ENCODE results near the gene DQX1.

The DQX1 gene

DNA sequence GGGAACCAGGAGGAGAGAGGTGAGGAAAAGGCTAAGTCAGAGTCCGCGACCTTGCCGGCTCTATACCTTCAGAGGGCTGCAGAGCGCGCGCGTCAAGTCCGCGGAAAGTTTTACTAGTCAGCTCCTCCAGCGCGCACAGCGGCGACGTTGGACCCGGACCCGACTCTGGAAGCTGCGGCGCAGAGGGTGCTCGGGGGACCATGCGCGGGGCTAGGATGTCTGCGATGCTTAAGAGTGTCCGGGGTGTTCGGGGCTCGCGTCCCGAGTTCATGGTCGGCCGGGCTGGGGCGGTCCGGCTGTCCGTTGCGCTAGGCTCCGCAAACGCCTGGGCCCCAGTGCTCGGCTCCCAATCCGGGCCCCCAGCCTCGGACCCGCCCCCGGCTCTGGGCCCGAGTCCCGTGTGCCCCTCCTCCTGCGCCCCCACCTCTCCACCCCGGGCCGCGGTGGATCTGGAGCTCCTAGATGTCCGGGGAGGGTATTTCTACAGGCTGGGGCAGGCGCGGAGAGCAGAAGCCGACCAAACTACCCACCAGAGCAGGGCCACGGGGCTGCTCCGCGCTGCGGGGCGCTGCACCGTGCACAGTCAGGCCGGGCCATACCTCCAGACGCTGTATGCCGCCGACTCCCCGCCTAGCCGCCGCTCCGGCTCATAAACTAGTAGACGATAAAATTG lies 26.6 kb downstream of the DQX1 start, which contains the start of gene LBX2:
TSS of gene LBX2 (minus strand) at position 337 of the 673 bp plus-strand sequence. CDS start at position 271, 66 bp downstream.
- Histone ChIP-seq H3K4me1 (ENCODE audit: control insufficient read depth, insufficient read depth, low read length) (no peaks in the 10 kb centered on the region), H3K4me3 (ENCODE audit: low read depth, low read length) (no peak within 1 kb of the TSS), H3K9me3 (ENCODE audit: control insufficient read depth, insufficient read depth, low read depth, low read length) (no peaks in the 10 kb centered on the region), H3K36me3 (ENCODE audit: control insufficient read depth in 2 of 2, insufficient read depth in 1 of 2, low read length in 2 of 2) (peaks cover 0 to 6% of the 10 kb centered on the region in 2 experiments; a peak in 1 of 3 replicates), H3K27ac (ENCODE audit: extremely low read depth, low read depth, low read length) (no peak within 1 kb of the TSS)
- POLR2A ChIA-PET = no interaction called here
- CTCF ChIA-PET = interaction anchor here (1.0 kb wide), 1 partner anchor 17 kb away, joined by 4 read pairs; the partner anchor contains the start of genes CCDC142 and TTC31
- TF ChIP-seq TRIM28 (IDR thresholded peaks at IDR 0.05; ENCODE audit: borderline replicate concordance, low read length) = no peak
- peak; percentile 11; the same call in 1 of the 2 replicates for TF ChIP-seq SCRT2 (tag by site-specific recombination; IDR thresholded peaks at IDR 0.05)
- no peak for TF ChIP-seq ZNF138 (tag by site-specific recombination; IDR thresholded peaks at IDR 0.05; ENCODE audit: borderline replicate concordance)
- TF ChIP-seq SCRT1 (tag by site-specific recombination; IDR thresholded peaks at IDR 0.05; ENCODE audit: borderline replicate concordance) = no peak
- TF ChIP-seq MEIS1 (CRISPR knock-in tag; IDR thresholded peaks at IDR 0.05; ENCODE audit: borderline replicate concordance) = no peak

DNA sequence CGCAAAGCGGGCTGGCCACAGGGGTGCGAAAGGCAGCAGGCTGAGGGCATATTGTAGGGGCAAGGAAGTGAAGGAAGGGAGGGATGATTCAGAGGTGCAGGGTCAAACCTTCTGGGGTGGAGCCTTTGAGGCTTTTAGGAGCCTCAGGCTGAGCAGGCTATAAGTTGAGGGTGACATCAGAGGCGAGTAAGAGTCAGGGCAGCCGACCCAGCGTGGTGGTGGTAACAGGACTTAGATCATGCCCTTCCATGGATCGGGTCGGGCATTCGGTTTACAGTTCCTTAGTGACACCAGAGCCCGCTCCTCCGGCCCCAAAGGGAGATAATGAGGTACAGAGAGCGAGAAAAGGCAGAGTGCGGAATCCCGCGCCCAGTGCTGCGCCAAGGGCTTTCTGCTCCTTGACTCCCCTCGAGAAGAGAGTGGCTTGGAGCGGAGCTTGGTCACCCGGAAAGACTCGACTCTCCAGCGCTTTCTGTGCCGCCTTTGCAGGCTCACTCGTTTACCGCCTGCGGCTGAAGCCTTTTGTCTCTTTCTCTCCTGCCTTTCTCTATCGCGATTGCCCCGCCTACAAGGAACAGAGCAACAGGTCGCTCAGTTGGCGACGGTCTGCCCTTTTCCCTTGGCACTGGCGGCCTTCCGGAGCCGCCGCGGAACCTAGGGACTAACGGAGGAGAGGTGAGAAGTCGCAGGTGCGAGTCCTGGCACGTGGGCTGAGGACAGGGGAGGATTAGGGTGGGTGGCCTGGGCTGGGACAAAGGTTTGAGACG lies 27.3 kb downstream of the DQX1 start:
- no peaks in the 10 kb centered on the region for H3K4me1 ChIP-seq (ENCODE audit: control insufficient read depth, insufficient read depth, low read length)
- H3K36me3 ChIP-seq (ENCODE audit: control insufficient read depth in 2 of 2, insufficient read depth in 1 of 2, low read length in 2 of 2) = peaks cover 0 to 8% of the 10 kb centered on the region in 2 experiments; a peak in 1 of 3 replicates
- no peak overlapping the region for H3K27ac ChIP-seq (ENCODE audit: extremely low read depth, low read depth, low read length)
- POLR2A ChIA-PET = no interaction called here
- H3K9me3 ChIP-seq (ENCODE audit: control insufficient read depth, insufficient read depth, low read depth, low read length) = no peaks in the 10 kb centered on the region
- CTCF ChIA-PET = no interaction called here
- TF ChIP-seq ZNF473 (tag by site-specific recombination; IDR thresholded peaks at IDR 0.05) (no peak), SCRT2 (tag by site-specific recombination; IDR thresholded peaks at IDR 0.05) (peak; percentile 87)
- H3K4me3 ChIP-seq (ENCODE audit: low read depth, low read length) = no peak overlapping the region

GRCh38 chr2:74497777-74498499 lies 28.1 kb downstream of the DQX1 start:
- no peak overlapping the region for H3K27ac ChIP-seq (ENCODE audit: extremely low read depth, low read depth, low read length)
- no peaks in the 10 kb centered on the region for H3K9me3 ChIP-seq (ENCODE audit: control insufficient read depth, insufficient read depth, low read depth, low read length)
- CTCF ChIA-PET = interaction anchor here (1.1 kb wide), 1 partner anchor 34 kb away, joined by 3 read pairs; no protein-coding TSS in a partner anchor
- H3K36me3 ChIP-seq (ENCODE audit: control insufficient read depth in 2 of 2, insufficient read depth in 1 of 2, low read length in 2 of 2) = peaks cover 0 to 16% of the 10 kb centered on the region in 2 experiments; a peak in 1 of 3 replicates
- no peak overlapping the region for H3K4me3 ChIP-seq (ENCODE audit: low read depth, low read length)
- POLR2A ChIA-PET = no interaction called here
- TF ChIP-seq ZNF548 (tag by site-specific recombination; IDR thresholded peaks at IDR 0.05) (no peak), ZNF677 (tag by site-specific recombination; IDR thresholded peaks at IDR 0.05) (no peak), KLF10 (tag by site-specific recombination; IDR thresholded peaks at IDR 0.05) (no peak), ZBTB8A (tag by site-specific recombination; IDR thresholded peaks at IDR 0.05) (no peak), SCRT2 (tag by site-specific recombination; IDR thresholded peaks at IDR 0.05) (peak; percentile 84)
- H3K4me1 ChIP-seq (ENCODE audit: control insufficient read depth, insufficient read depth, low read length) = no peaks in the 10 kb centered on the region

DNA sequence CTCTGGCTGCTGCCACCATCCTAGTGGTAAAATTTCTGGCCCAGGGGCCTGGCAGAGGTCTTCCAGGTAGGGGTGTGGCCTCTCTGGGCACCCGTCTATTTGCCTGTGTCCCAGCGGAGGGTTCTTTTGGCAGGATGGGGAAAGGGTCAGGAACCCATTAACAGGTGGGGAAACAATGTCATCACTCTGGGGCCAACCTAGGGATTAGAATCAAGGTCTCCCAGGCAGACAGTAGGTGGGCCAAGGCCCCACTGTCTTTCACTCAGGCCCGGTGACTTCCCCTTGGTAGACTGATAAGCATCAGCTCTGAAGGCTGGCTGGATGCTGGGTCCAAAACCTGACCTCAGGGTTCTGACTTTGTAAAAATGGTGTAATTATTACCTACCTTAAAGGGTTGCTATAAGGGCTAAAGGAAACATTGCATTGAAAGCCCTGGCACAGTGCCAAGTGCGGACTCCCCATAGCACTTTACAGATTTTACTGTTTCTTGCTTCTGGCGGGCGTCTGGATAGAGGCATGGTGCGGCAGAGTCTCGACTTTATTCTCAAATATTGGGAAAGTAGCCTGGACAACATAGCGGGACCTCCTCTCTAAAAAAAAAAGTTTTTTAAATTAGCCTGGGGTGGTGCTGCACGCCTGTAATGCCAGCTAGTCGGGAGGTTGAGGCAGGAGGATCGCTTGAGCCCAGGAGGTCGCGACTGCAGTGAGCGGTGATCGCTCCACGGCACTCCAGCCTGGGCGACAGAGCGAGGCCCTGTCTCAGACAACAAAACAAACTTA lies 28.8 kb downstream of the DQX1 start:
- no peak overlapping the region for H3K27ac ChIP-seq (ENCODE audit: extremely low read depth, low read depth, low read length)
- TF ChIP-seq ZNF184 (tag by site-specific recombination; IDR thresholded peaks at IDR 0.05) (0 out of 2 replicates have a peak, but pooled peaks have one; percentile 19), ZNF302 (tag by site-specific recombination; IDR thresholded peaks at IDR 0.05; ENCODE audit: low read depth) (no peak)
- H3K36me3 ChIP-seq (ENCODE audit: control insufficient read depth in 2 of 2, insufficient read depth in 1 of 2, low read length in 2 of 2) = peaks cover 0 to 23% of the 10 kb centered on the region in 2 experiments; a peak in 1 of 3 replicates
- ChIA-PET CTCF (interaction anchor here (1.1 kb wide), 1 partner anchor 35 kb away, joined by 3 read pairs; no protein-coding TSS in a partner anchor), POLR2A (no interaction called here)
- no peak overlapping the region for H3K4me3 ChIP-seq (ENCODE audit: low read depth, low read length)
- no peaks in the 10 kb centered on the region for H3K4me1 ChIP-seq (ENCODE audit: control insufficient read depth, insufficient read depth, low read length)
- H3K9me3 ChIP-seq (ENCODE audit: control insufficient read depth, insufficient read depth, low read depth, low read length) = no peaks in the 10 kb centered on the region
